Neural cell (in vitro differentiated cells): ENCODE data around the gene CARS1. TPM values are rescaled to one million over a fixed set of nuclear protein-coding genes. Genes with fewer than 3 reads are reported as not detected.

Experiments used
- H2AFZ ChIP-seq: fragments of 200-600, 300-800 bp; sonication (generic), shearing (Covaris generic); 2 replicates; pipeline ENCODE4 v1.6.0; 2014; ENCODE audit warnings: low read depth, mild to moderate bottlenecking, antibody characterized with exemption, low read length, moderate library complexity
- H3F3A ChIP-seq: fragments of 200-600 bp; shearing (Covaris generic); 2 replicates; pipeline ENCODE4 v1.6.1; 2016; ENCODE audit warnings: mild to moderate bottlenecking, moderate library complexity, mixed read lengths, antibody characterized with exemption, low read length; ENCODE audit not compliant: insufficient read depth, poor library complexity, severe bottlenecking
- H3K27ac ChIP-seq: fragments of 200-600, 300-800 bp; sonication (generic), shearing (Covaris generic); 2 replicates; pipeline ENCODE4 v1.5.1; 2014; ENCODE audit warnings: mild to moderate bottlenecking, low read length, moderate library complexity
- H3K27me3 ChIP-seq: fragments of 300-800, 200-600 bp; sonication (generic), shearing (Covaris generic); 2 replicates; pipeline ENCODE4 v1.6.0; 2014; ENCODE audit warnings: mild to moderate bottlenecking, low read depth, low read length, moderate library complexity; ENCODE audit not compliant: insufficient read depth
- H3K36me3 ChIP-seq: fragments of 300-800, 200-600 bp; sonication (generic), shearing (Covaris generic); 2 replicates; pipeline ENCODE4 v1.5.1; 2014; ENCODE audit warnings: mild to moderate bottlenecking, antibody characterized with exemption, low read length, moderate library complexity; ENCODE audit not compliant: insufficient read depth
- H3K4me2 ChIP-seq: fragments of 300-800, 200-600 bp; sonication (generic), shearing (Covaris generic); 2 replicates; pipeline ENCODE4 v1.6.0; 2014; ENCODE audit warnings: mild to moderate bottlenecking, low read length
- H3K4me3 ChIP-seq: fragments of 300-800, 200-600 bp; sonication (generic), shearing (Covaris generic); 2 replicates; pipeline ENCODE4 v1.5.1; 2014; ENCODE audit warnings: mild to moderate bottlenecking, low read length, moderate library complexity
- H3K79me2 ChIP-seq: fragments of 200-600 bp; shearing (Covaris generic); replicated peaks from 2 replicates; pipeline ENCODE4 v1.6.0; 2014; ENCODE audit warnings: mild to moderate bottlenecking, low read length, moderate library complexity; ENCODE audit not compliant: insufficient read depth
- H3K9ac ChIP-seq: fragments of 300-800, 200-600 bp; sonication (generic), shearing (Covaris generic); 2 replicates; pipeline ENCODE4 v1.6.1; 2016; ENCODE audit warnings: mild to moderate bottlenecking, low read length, mixed read lengths
- H3K9me2 ChIP-seq: fragments of 200-600 bp; shearing (Covaris generic); 2 replicates; pipeline ENCODE4 v1.6.1; 2016; ENCODE audit warnings: mild to moderate bottlenecking, low read length, mixed read lengths; ENCODE audit not compliant: insufficient read depth
- H3K9me3 ChIP-seq: fragments of 200-600, 300-800 bp; sonication (generic), shearing (Covaris generic); 2 replicates; pipeline ENCODE4 v1.6.1; 2016; ENCODE audit warnings: mild to moderate bottlenecking, mixed run types, low read length, moderate library complexity, mixed read lengths
- H4K20me1 ChIP-seq: fragments of 200-600 bp; shearing (Covaris generic); 2 replicates; pipeline ENCODE4 v1.6.1; 2016; ENCODE audit warnings: mild to moderate bottlenecking, mixed run types; ENCODE audit not compliant: insufficient read depth
- EP300 ChIP-seq: fragments of 450-650 bp; conservative IDR thresholded peaks from 2 replicates; pipeline ENCODE4 v1.6.1; 2014; ENCODE audit warnings: antibody characterized with exemption, mild to moderate bottlenecking, moderate library complexity; ENCODE audit not compliant: poor library complexity, severe bottlenecking
- EZH2 ChIP-seq: fragments of 200-600, 300-800 bp; shearing (Covaris generic), sonication (generic); IDR thresholded peaks from 2 replicates; pipeline ENCODE4 v1.6.1; 2014; ENCODE audit warnings: antibody characterized with exemption, low read length, borderline replicate concordance, mild to moderate bottlenecking; ENCODE audit not compliant: insufficient read depth, poor library complexity, severe bottlenecking
- MXI1 ChIP-seq: fragments of 450-650 bp; conservative IDR thresholded peaks from 2 replicates; pipeline ENCODE4 v1.6.1; 2014; ENCODE audit warnings: antibody characterized with exemption, mild to moderate bottlenecking; ENCODE audit not compliant: poor library complexity, severe bottlenecking
- POLR2AphosphoS5 ChIP-seq: IDR thresholded peaks from 2 replicates; pipeline ENCODE4 v1.6.1; 2012
- RAD21 ChIP-seq: fragments of 450-650 bp; conservative IDR thresholded peaks from 2 replicates; pipeline ENCODE4 v1.6.1; 2014; ENCODE audit warnings: antibody characterized with exemption, mild to moderate bottlenecking, moderate library complexity
- SMC3 ChIP-seq: fragments of 450-650 bp; conservative IDR thresholded peaks from 2 replicates; pipeline ENCODE4 v1.6.1; 2014; ENCODE audit warnings: antibody characterized with exemption, mild to moderate bottlenecking, moderate library complexity; ENCODE audit not compliant: poor library complexity
- TAF1 ChIP-seq: IDR thresholded peaks from 2 replicates; pipeline ENCODE4 v1.6.1; 2012; ENCODE audit warnings: low read depth
- polyA plus RNA-seq: library from polyadenylated mRNA; depleted of rRNA; stranded (reverse); fragments of >200 nt; gene quantifications from 2 replicates; pipeline ENCODE4 v1.2.3, GENCODE V29; 2014
- TF ChIP-seq, protein P1 (sequence below): fragments of 450-650 bp; IDR thresholded peaks from 2 replicates; pipeline ENCODE4 v1.5.1; 2014; ENCODE audit warnings: antibody characterized with exemption, mild to moderate bottlenecking, moderate library complexity; ENCODE audit not compliant: poor library complexity, severe bottlenecking
- TF ChIP-seq, protein P2 (sequence below): IDR thresholded peaks from 2 replicates; pipeline ENCODE4 v1.6.1; 2012; ENCODE audit warnings: borderline replicate concordance

Gene CARS1
- polyA plus RNA-seq, 1 donor from 2014 or later = 48.2 TPM

- no peak overlapping the region for H3K4me3 ChIP-seq
- no peak overlapping the region for H3K9ac ChIP-seq
- H3K27me3 ChIP-seq = no peaks in the 10 kb centered on the region
- H3K4me2 ChIP-seq = no peak overlapping the region
- H2AFZ ChIP-seq = no peak overlapping the region
- no peaks in the 10 kb centered on the region for H3K9me2 ChIP-seq
- no peaks in the 10 kb centered on the region for H3K79me2 ChIP-seq
- no peaks in the 10 kb centered on the region for H4K20me1 ChIP-seq
- no peak for TF ChIP-seq RAD21
- no peak for TF ChIP-seq EZH2
- no peak for TF ChIP-seq EP300
- no peak for TF ChIP-seq POLR2AphosphoS5
- TF ChIP-seq MXI1 = no peak
- TF ChIP-seq, protein P1, sequence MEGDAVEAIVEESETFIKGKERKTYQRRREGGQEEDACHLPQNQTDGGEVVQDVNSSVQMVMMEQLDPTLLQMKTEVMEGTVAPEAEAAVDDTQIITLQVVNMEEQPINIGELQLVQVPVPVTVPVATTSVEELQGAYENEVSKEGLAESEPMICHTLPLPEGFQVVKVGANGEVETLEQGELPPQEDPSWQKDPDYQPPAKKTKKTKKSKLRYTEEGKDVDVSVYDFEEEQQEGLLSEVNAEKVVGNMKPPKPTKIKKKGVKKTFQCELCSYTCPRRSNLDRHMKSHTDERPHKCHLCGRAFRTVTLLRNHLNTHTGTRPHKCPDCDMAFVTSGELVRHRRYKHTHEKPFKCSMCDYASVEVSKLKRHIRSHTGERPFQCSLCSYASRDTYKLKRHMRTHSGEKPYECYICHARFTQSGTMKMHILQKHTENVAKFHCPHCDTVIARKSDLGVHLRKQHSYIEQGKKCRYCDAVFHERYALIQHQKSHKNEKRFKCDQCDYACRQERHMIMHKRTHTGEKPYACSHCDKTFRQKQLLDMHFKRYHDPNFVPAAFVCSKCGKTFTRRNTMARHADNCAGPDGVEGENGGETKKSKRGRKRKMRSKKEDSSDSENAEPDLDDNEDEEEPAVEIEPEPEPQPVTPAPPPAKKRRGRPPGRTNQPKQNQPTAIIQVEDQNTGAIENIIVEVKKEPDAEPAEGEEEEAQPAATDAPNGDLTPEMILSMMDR = no peak
- no peak for TF ChIP-seq SMC3
- TF ChIP-seq, protein P2, sequence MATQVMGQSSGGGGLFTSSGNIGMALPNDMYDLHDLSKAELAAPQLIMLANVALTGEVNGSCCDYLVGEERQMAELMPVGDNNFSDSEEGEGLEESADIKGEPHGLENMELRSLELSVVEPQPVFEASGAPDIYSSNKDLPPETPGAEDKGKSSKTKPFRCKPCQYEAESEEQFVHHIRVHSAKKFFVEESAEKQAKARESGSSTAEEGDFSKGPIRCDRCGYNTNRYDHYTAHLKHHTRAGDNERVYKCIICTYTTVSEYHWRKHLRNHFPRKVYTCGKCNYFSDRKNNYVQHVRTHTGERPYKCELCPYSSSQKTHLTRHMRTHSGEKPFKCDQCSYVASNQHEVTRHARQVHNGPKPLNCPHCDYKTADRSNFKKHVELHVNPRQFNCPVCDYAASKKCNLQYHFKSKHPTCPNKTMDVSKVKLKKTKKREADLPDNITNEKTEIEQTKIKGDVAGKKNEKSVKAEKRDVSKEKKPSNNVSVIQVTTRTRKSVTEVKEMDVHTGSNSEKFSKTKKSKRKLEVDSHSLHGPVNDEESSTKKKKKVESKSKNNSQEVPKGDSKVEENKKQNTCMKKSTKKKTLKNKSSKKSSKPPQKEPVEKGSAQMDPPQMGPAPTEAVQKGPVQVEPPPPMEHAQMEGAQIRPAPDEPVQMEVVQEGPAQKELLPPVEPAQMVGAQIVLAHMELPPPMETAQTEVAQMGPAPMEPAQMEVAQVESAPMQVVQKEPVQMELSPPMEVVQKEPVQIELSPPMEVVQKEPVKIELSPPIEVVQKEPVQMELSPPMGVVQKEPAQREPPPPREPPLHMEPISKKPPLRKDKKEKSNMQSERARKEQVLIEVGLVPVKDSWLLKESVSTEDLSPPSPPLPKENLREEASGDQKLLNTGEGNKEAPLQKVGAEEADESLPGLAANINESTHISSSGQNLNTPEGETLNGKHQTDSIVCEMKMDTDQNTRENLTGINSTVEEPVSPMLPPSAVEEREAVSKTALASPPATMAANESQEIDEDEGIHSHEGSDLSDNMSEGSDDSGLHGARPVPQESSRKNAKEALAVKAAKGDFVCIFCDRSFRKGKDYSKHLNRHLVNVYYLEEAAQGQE = no peak
- TF ChIP-seq TAF1 = no peak
- no peaks in the 10 kb centered on the region for H3F3A ChIP-seq
- H3K27ac ChIP-seq = no peak overlapping the region
- H3K9me3 ChIP-seq = no peaks in the 10 kb centered on the region
- H3K36me3 ChIP-seq = no peaks in the 10 kb centered on the region
Observed at GRCh38 chr11:3002351-3002861, 54.8 kb downstream of the CARS1 start.

DNA sequence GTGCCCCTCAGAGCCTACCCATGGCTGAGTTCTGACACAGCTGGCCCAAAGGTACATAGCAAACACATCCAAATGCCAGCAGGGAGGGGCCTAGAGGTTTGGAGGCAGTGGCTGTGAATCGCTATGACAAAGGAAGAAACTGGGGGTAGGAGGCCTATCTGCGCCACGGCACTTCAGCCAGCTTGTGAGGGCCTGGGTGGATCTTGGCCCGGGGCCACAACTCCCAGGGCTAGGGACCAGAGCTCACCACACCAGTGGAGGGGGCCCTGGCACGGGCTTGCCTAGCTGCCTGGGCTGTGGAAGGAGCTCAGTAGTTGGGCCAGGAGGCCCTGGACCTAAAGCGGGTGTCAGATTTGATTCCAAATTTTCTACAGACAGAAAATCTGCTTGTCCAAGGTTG lies 55.7 kb downstream of the CARS1 start:
- Histone ChIP-seq H2AFZ (no peak overlapping the region), H3K79me2 (no peaks in the 10 kb centered on the region), H3K27me3 (no peaks in the 10 kb centered on the region), H3F3A (no peaks in the 10 kb centered on the region), H3K4me2 (no peak overlapping the region), H3K9ac (no peak overlapping the region), H3K9me2 (no peaks in the 10 kb centered on the region), H3K36me3 (no peaks in the 10 kb centered on the region), H3K9me3 (no peaks in the 10 kb centered on the region), H4K20me1 (no peaks in the 10 kb centered on the region), H3K27ac (no peak overlapping the region), H3K4me3 (no peak overlapping the region)
- TF ChIP-seq MXI1 (no peak), EP300 (no peak), TAF1 (no peak), EZH2 (no peak), POLR2AphosphoS5 (no peak), SMC3 (no peak), RAD21 (no peak)
- TF ChIP-seq, protein P2 = no peak
- TF ChIP-seq, protein P1 = no peak
